Ishikawa (cell line): ENCODE measurements around the gene TSPAN13.

Experiments
- CEBPB ChIP-seq: IDR thresholded peaks from 2 replicates; pipeline ENCODE4 v1.6.1; 2012
- CREB1 ChIP-seq: IDR thresholded peaks from 2 replicates; pipeline ENCODE4 v1.6.1; 2012; ENCODE audit warnings: low read depth
- EGR1 ChIP-seq: IDR thresholded peaks from 2 replicates; pipeline ENCODE4 v1.6.1; 2012
- FOXM1 ChIP-seq: IDR thresholded peaks from 2 replicates; pipeline ENCODE4 v1.6.1; 2012; ENCODE audit warnings: low read depth, borderline replicate concordance
- NFIC ChIP-seq: IDR thresholded peaks from 2 replicates; pipeline ENCODE4 v1.6.1; 2012
- REST ChIP-seq: IDR thresholded peaks from 2 replicates; pipeline ENCODE4 v1.6.1; 2012; ENCODE audit warnings: low read depth, mild to moderate bottlenecking
- TAF1 ChIP-seq: IDR thresholded peaks from 2 replicates; pipeline ENCODE4 v1.6.1; 2012; ENCODE audit warnings: low read depth, mild to moderate bottlenecking
- TCF12 ChIP-seq: IDR thresholded peaks from 2 replicates; pipeline ENCODE4 v1.6.1; 2012; ENCODE audit warnings: low read depth
- YY1 ChIP-seq: IDR thresholded peaks from 2 replicates; pipeline ENCODE4 v1.6.1; 2012; ENCODE audit warnings: low read depth

DNA sequence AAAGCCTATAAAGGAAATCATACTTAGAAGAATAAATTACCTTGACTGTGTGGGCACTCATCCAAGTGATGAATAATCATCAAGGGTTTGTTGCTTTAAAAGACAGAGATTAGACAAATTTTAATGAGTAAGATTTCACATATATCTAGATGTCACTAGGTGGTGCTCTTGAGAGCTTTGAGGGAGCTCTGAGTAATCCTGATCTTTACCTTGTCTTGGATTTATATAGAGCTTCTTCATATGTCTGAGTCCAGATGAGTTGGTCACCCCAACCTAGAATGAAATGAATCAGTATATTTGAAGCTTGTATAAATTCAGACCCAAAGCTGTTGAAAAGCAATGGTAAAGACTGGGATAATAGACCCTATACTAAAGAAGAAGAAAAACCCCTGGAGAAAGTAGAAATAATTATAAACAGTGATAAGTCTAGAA is 47.6 kb downstream of the TSPAN13 start:
- TF ChIP-seq CREB1 = no peak
- no peak for TF ChIP-seq EGR1
- no peak for TF ChIP-seq YY1
- TF ChIP-seq TAF1 = no peak
- TF ChIP-seq REST = no peak
- TF ChIP-seq NFIC = no peak
- no peak for TF ChIP-seq CEBPB
- TF ChIP-seq FOXM1 = no peak
- TF ChIP-seq TCF12 = no peak
